DMS114 treated with DMSO at 0.1 percent for 48 hours (cell line): Measurements from ENCODE around the gene FYCO1.

Source experiments
- DNase-seq: peaks from one replicate; lab custom pipeline; 2025; ENCODE audit not compliant: unreplicated experiment; lab: John Stamatoyannopoulos, UW

The FYCO1 gene

GRCh38 chr3:45921158-45922038, 74.2 kb downstream of the FYCO1 start:
- DNase-seq: no peak

- DNase-seq: no peak
Measured at GRCh38 chr3:45917146-45917898, 78.3 kb downstream of the FYCO1 start.

GRCh38 chr3:45915518-45916231, 79.9 kb downstream of the FYCO1 start:
- DNase-seq: no peak

- no peak for DNase-seq
Measured at GRCh38 chr3:45915059-45915439, 80.6 kb downstream of the FYCO1 start.

- no peak for DNase-seq
Measured at GRCh38 chr3:45914362-45915058, 81.1 kb downstream of the FYCO1 start.

GRCh38 chr3:45912435-45912834, 83.2 kb downstream of the FYCO1 start:
- DNase-seq: no peak

- no peak for DNase-seq
Measured at GRCh38 chr3:45911511-45912226, 84.0 kb downstream of the FYCO1 start.

- no peak for DNase-seq
Measured at GRCh38 chr3:45910892-45911291, 84.7 kb downstream of the FYCO1 start.

GRCh38 chr3:45909542-45909941, 86.1 kb downstream of the FYCO1 start:
- DNase-seq: no peak

- no peak for DNase-seq
Measured at GRCh38 chr3:45908761-45909160, 86.9 kb downstream of the FYCO1 start.

- DNase-seq: no peak
Measured at GRCh38 chr3:45907769-45908705, 87.6 kb downstream of the FYCO1 start.

- no peak for DNase-seq
Measured at GRCh38 chr3:45906681-45907407, 88.8 kb downstream of the FYCO1 start.

GRCh38 chr3:45905755-45906154, 89.9 kb downstream of the FYCO1 start:
- DNase-seq: no peak

GRCh38 chr3:45904931-45905330, 90.7 kb downstream of the FYCO1 start:
- DNase-seq: no peak

- DNase-seq: no peak
Measured at GRCh38 chr3:45896956-45897355, 98.7 kb downstream of the FYCO1 start.

- no peak for DNase-seq
Measured at GRCh38 chr3:45895686-45896468, 99.7 kb downstream of the FYCO1 start.

- no peak for DNase-seq
Measured at GRCh38 chr3:45894015-45894414, 101.6 kb downstream of the FYCO1 start.

GRCh38 chr3:45892161-45892560, 103.5 kb downstream of the FYCO1 start:
- DNase-seq: no peak
